Skeletal muscle tissue (tissue), 4 donors: Measurements from ENCODE around the gene RUNDC3A. TPM values are rescaled to one million over a fixed set of nuclear protein-coding genes. Genes with fewer than 3 reads are reported as not detected.

Experiments
- H3K27ac ChIP-seq: one replicate; pipeline ENCODE4 v1.7.0; 2013; ENCODE audit warnings: mild to moderate bottlenecking, low read depth, low read length, inconsistent platforms
- H3K27me3 ChIP-seq, 3 donors: one replicate each; pipeline ENCODE4 v1.7.0; 2013; ENCODE audit warnings: low read length in 3 of 3; ENCODE audit not compliant: control insufficient read depth in 3 of 3, insufficient read depth in 3 of 3
- H3K36me3 ChIP-seq, 3 donors: one replicate each; pipeline ENCODE4 v1.7.0; 2013; ENCODE audit warnings: low read length in 3 of 3; ENCODE audit not compliant: control insufficient read depth in 3 of 3, insufficient read depth in 3 of 3
- H3K4me1 ChIP-seq, 3 donors: one replicate each; pipeline ENCODE4 v1.7.0; 2013; ENCODE audit warnings: low read length in 3 of 3, mild to moderate bottlenecking in 3 of 3; ENCODE audit not compliant: control insufficient read depth in 3 of 3, insufficient read depth in 3 of 3
- H3K4me3 ChIP-seq, 3 donors: one replicate each; pipeline ENCODE4 v1.7.0; 2013; ENCODE audit warnings: low read length in 3 of 3
- H3K9ac ChIP-seq, 3 donors: one replicate each; pipeline ENCODE4 v1.7.0; 2013; ENCODE audit warnings: low read length in 3 of 3, mild to moderate bottlenecking in 3 of 3, moderate library complexity in 2 of 3, low read depth in 1 of 3
- H3K9me3 ChIP-seq, 3 donors: one replicate each; pipeline ENCODE4 v1.7.0; 2013; ENCODE audit warnings: low read length in 3 of 3; ENCODE audit not compliant: control insufficient read depth in 3 of 3
- total RNA-seq: library from RNA; depleted of rRNA; stranded (reverse); fragments of >200 nt; gene quantifications from one replicate; pipeline ENCODE4 v1.2.3, GENCODE V29; 2014
- donor health status: Osteomylitis.

RUNDC3A gene
- total RNA-seq, 1 donor from 2014 or later, result 6.8 TPM

- Histone ChIP-seq H3K4me1 (peaks cover 9 to 16% (median 11%) of the 10 kb centered on the region in 3 donors), H3K27ac (no peak overlapping the region), H3K36me3 (no peaks in the 10 kb centered on the region), H3K4me3 (no peak overlapping the region), H3K9ac (no peak overlapping the region), H3K9me3 (no peaks in the 10 kb centered on the region), H3K27me3 (no peaks in the 10 kb centered on the region)
These were observed 26.1 kb upstream of the RUNDC3A start for GRCh38 chr17:44282264-44282663.

GRCh38 chr17:44283344-44284023, 24.9 kb upstream of the RUNDC3A start:
- peaks cover 0 to 2% (median 0%) of the 10 kb centered on the region in 3 donors for H3K27me3 ChIP-seq
- no peak overlapping the region for H3K27ac ChIP-seq
- H3K36me3 ChIP-seq, result no peaks in the 10 kb centered on the region
- peaks cover 9 to 16% (median 11%) of the 10 kb centered on the region in 3 donors for H3K4me1 ChIP-seq
- H3K9ac ChIP-seq, result no peak overlapping the region
- H3K9me3 ChIP-seq, result no peaks in the 10 kb centered on the region
- H3K4me3 ChIP-seq, result no peak overlapping the region

DNA sequence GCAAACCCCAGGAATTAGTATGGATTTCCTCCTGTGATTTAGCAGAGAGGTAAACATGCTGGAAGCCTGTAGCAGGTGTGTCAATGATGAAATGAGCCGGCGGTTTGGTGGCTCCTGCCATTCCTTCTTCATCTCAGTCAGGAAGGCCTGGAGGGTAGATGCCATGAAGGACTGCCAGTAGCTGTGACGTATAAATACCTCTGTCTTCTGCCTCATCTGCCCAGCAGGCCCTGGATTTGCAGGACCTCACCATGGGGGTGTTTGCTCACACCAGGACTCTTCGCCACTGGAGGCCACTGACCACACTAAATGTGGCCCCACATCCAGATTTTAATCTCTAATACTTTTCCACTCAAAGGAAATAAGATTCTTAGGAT, 24.4 kb upstream of the RUNDC3A start:
- Histone ChIP-seq H3K27me3 (peaks cover 0 to 3% (median 0%) of the 10 kb centered on the region in 3 donors), H3K4me3 (no peak overlapping the region), H3K9me3 (no peaks in the 10 kb centered on the region), H3K9ac (no peak overlapping the region), H3K27ac (no peak overlapping the region), H3K4me1 (peaks cover 9 to 17% (median 11%) of the 10 kb centered on the region in 3 donors), H3K36me3 (no peaks in the 10 kb centered on the region)

- Histone ChIP-seq H3K4me3 (no peak overlapping the region), H3K4me1 (peaks cover 0 to 2% (median 0%) of the 10 kb centered on the region in 3 donors), H3K9ac (no peak overlapping the region), H3K27me3 (peaks cover 0 to 3% (median 0%) of the 10 kb centered on the region in 3 donors), H3K9me3 (no peaks in the 10 kb centered on the region), H3K27ac (no peak overlapping the region), H3K36me3 (no peaks in the 10 kb centered on the region)
These were observed 20.8 kb upstream of the RUNDC3A start for GRCh38 chr17:44287651-44288050.

DNA sequence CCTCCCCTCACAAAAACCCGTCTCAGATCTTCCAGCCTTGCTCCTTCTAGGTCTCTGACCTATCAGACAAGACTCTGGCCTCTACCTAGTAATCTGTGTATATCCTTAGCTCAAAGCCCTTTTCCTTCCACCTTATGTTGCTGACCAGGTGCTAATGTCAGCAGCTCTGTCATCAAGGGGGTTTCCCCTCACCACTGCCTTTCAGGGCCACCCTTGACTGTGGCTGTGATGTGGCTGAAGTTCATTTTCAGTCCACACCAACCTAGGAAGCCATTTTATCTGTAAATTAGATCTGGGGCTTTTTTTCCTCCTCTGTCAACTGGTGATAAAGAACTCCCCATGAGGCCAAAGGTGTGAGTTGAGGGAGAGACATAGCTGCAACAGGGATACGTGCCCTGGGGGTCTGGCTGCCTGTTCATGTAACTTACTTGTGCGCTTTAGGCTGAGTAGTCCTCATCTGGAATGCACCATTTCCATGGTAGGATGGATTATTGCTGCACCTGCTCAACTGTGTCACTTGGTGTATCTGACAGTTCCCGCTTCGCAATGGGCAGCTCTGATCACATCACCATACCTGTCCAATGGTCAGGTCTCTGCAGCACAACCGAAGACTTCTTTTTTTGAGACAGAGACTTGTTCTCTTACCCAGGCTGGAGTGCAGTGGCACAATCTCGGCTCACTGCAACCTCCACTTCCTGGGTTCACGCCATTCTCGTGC, 14.7 kb upstream of the RUNDC3A start:
- no peak overlapping the region for H3K27ac ChIP-seq

DNA sequence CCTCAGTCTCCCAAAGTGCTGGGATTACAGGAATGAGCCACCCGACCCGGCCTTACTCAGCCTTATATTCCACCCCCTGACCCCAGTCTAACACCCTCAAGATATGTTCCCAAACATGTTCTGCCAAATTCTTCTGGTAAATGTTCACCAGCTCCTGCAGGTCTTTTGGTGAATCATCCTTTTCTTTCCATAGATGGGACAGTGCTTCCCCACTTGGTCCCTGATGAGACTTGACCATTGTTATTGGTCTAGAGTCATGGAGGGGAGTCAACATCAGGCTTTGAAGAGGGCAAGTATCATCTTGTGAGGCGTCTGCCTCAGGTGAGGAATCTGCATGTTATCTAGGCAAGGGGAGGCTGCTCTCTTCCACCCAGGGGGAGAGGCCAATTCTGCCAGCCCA, 10.4 kb upstream of the RUNDC3A start:
- Histone ChIP-seq H3K9me3 (no peaks in the 10 kb centered on the region), H3K36me3 (no peaks in the 10 kb centered on the region), H3K27ac (no peak overlapping the region), H3K9ac (no peak overlapping the region), H3K4me1 (no peaks in the 10 kb centered on the region), H3K4me3 (no peak overlapping the region), H3K27me3 (peaks cover 0 to 3% (median 0%) of the 10 kb centered on the region in 3 donors)

More for the DNA sequence above, 14.7 kb upstream of the RUNDC3A start:
- no peaks in the 10 kb centered on the region for H3K4me1 ChIP-seq
- H3K4me3 ChIP-seq, result no peak overlapping the region
- no peaks in the 10 kb centered on the region for H3K27me3 ChIP-seq
- H3K9me3 ChIP-seq, result no peaks in the 10 kb centered on the region
- no peak overlapping the region for H3K9ac ChIP-seq
- no peaks in the 10 kb centered on the region for H3K36me3 ChIP-seq

DNA sequence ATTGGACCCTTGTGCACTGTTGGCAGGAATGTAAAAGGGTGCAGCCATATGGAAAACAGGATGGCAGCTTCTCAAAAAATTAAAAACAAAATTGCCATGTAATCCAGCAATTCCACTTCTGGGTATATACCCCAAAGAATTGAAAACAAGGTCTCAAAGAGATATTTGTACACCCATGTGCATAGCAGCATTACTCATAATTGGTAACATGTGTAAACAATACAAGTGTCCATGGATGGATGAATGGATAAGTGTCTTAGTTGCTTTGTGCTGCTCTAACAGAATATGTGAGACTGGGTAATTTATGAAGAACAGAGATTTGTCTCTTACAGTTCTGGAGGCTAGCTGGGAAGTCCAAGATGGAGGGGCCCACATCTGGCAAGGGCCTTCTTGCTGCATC, 3.8 kb upstream of the RUNDC3A start:
- Histone ChIP-seq H3K36me3 (no peaks in the 10 kb centered on the region), H3K9ac (no peak overlapping the region), H3K4me1 (peaks cover 6 to 8% (median 7%) of the 10 kb centered on the region in 3 donors), H3K27ac (no peak overlapping the region), H3K27me3 (peaks cover 9 to 14% (median 12%) of the 10 kb centered on the region in 3 donors), H3K9me3 (no peaks in the 10 kb centered on the region), H3K4me3 (no peak overlapping the region)

- Histone ChIP-seq H3K4me1 (peaks cover 6 to 8% (median 7%) of the 10 kb centered on the region in 3 donors), H3K27ac (no peak overlapping the region), H3K27me3 (peaks cover 9 to 18% (median 17%) of the 10 kb centered on the region in 3 donors)
These were observed 814 bp upstream of the RUNDC3A start for GRCh38 chr17:44307387-44308186.

GRCh38 chr17:44308865-44309264, 464 bp downstream of the RUNDC3A start:
- Histone ChIP-seq H3K27ac (no peak overlapping the region), H3K4me1 (peaks cover 6 to 8% (median 7%) of the 10 kb centered on the region in 3 donors), H3K36me3 (no peaks in the 10 kb centered on the region), H3K27me3 (peaks cover 18 to 29% (median 25%) of the 10 kb centered on the region in 3 donors), H3K9ac (no peak overlapping the region), H3K9me3 (no peaks in the 10 kb centered on the region), H3K4me3 (no peak overlapping the region)

More at GRCh38 chr17:44307387-44308186, 814 bp upstream of the RUNDC3A start:
- H3K36me3 ChIP-seq, result no peaks in the 10 kb centered on the region
- peak overlapping the region in 2 of 3 donors; percentile 29 to 43 for H3K4me3 ChIP-seq
- H3K9me3 ChIP-seq, result no peaks in the 10 kb centered on the region
- no peak overlapping the region for H3K9ac ChIP-seq
